HG03066 (cell line): Measurements from ENCODE around the gene TRUB2.
"Not testable (repeated sequence)": the region's sequence is repeated elsewhere in the genome, so short reads cannot be mapped to it uniquely, and the experiment has no call there.

ENCODE experiments used
- ATAC-seq: cut with Tn5 transposase; IDR thresholded peaks from one replicate; pipeline ENCODE4 v1.9.1; 2021; ENCODE audit warnings: low read depth; ENCODE audit not compliant: unreplicated experiment

TRUB2 gene

GRCh38 chr9:128304136-128304970 is 17.9 kb downstream of the TRUB2 start:
- no peak for ATAC-seq

DNA sequence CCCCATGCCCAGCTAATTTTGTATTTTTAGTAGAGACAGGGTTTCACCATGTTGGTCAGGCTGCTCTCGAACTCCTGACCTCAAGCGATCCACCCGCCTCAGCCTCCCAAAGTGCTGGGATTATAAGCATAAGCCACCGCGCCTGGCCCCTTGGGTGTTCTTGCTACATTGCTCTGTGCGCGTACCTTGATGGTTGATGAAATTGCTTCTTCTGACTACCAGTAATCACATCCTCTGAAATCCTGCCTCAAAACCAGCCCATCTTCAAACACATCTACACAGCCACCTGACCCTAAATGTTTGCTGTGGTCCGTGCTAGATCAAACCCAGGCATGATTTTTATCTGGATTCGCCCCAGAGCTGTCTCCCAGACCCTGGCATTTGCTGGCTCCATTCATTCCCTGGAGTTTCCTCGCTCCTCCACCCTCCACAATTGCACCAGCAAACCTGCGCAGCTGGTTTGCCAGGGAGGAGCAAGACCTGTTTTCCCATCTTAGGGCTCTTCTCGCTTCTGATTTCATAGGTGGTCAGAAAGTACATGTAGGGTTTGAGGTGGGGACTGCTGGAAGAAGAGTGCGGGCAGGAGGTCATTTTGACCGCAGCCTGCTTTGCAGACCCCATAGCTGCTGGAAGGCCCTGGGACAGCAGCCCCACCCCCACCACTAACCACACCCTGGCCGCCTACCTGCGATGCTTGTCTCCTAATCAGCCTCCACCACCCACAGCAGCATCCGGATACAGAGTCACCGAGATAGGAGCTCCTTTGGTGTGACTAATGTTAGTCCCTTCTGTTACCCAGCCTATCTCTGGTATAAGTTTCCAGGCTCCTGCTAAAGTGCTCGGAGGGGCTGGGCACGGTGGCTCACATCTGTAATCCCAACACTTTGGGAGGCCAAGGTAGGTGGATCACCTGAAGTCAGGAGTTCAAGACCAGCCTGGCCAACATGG is 23.4 kb downstream of the TRUB2 start:
- ATAC-seq: no peak

DNA sequence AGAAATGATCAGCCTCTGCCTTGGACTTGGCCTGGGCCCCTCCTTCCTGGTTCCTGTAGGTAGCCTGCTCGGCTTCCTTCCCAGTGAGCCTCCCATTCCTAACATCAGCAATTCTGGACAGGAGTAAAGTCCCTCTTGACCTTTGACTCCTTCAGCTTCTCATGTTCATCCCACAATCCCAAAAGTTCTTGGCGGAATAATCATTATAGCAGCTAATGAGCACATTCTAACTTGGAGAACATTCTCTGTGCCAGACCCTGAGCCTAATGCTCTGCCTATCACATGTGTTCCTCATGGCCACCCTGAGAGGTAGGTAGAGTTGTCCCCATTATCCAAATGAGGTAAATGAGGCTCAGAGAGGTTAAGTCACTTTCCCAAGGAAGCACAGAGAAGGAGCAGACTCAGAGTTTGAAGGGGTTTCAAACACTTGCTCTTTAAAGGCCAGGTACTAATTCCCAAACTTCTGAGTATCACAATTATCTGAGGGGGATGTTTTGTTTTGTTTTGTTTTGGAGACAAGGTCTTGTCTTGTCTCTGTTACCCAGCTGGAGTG is 24.9 kb downstream of the TRUB2 start:
- ATAC-seq: no peak

- ATAC-seq: no peak
Measured at GRCh38 chr9:128296340-128297220, 25.7 kb downstream of the TRUB2 start.

- ATAC-seq: no peak
Measured at GRCh38 chr9:128294142-128294541, 28.1 kb downstream of the TRUB2 start.

DNA sequence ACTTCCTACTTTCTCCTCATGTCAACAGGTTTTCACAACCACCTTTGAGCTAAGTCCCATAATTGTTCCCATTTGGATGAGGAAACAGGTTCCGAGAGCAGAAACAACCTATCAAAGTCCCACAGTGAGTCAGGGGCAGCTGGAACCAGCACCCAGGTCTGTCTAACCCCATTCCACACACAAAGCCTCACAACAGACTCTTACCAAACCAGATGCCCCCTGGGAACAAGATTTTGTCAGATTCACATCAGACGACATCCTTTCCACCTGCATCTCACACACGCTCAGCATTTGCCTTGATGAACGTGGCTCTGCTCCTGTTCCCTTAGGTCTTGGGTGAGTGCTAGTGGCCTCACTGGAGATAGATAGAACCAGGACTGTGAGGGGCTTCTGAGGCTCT is 29.2 kb downstream of the TRUB2 start:
- ATAC-seq: no peak

GRCh38 chr9:128292009-128292408 is 30.2 kb downstream of the TRUB2 start:
- no peak for ATAC-seq

DNA sequence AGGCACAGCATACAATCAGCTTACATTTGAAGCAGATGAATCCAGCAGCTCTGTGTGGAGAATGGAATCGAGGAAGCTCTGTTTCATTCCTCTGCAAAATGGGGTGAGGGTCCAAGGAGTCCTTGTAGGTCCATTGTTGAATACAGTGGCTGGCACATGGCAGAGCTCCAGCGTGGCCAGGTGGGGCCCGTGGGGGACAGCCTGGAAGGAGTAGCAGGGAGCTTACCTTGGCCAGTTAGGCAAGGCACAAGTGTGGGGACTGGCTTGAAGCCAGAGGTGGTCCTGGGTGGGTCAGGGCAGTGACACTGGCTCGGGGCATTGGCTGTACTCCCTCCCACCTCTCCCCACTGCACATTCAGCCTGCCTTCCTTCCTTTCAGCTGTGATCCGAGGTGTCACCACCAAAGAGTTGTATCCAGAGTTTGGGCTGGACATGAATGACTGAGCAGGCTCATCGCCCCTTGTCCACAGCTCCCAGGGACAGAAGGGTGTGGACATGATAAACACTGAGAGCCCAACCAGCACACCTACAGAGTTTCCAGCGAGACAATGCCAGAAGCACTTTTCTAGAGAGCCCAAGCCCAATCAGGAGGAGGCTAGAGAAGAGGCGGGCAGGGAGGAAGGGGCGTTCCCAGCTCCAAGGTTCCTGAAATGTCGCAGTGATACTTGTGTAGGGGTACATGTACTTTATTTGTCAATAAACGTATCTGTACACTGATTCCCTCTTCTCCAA is 33.8 kb downstream of the TRUB2 start:
- ATAC-seq: no peak

- ATAC-seq: no peak
Measured at GRCh38 chr9:128286440-128286839, 35.8 kb downstream of the TRUB2 start.

GRCh38 chr9:128285033-128285784 is 37.0 kb downstream of the TRUB2 start:
- no peak for ATAC-seq

DNA sequence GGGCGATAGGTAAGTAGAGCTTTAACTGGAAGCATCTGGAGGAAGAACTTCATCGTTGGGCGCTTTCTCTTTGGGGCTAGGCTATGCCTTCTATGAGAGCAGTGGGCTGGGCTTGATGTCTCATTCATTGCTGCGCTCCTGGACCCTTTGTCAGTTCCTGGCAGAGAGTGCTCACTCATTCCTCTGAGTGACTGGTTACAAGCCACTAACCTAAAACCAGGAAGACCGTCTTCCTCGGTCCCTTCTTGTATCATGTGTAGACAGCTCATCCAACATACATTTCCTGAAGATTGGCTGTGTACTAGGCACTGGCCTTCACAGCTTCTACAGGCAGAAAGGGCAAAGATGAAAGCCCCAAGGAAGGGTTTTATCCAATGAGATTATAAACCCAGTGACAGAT is 39.7 kb downstream of the TRUB2 start:
- ATAC-seq: no peak

DNA sequence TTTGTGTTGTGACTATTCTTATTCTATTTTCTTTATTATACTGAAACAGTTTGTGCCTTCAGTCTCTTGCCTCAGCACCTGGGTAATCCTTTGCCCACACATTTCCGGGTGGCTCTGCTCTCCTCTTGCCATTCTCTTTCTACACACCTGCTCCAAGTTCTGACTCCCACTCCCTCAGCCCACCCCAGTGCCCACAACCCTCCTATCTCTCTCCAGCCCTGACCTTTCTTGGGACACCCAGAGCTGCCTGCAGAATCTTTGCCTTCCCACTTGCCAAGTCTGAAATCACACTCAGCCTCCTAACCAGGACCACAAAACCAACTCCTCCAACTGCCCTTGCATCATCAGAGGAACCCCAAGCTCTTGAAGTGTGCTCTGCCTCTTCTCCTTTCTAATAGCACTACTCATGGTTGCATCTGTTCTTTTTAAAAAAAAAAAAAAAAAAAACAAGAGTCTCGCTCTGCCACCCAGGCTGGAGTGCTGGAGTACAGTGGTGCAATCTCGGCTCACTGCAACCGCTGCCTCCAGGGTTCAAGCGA is 42.1 kb downstream of the TRUB2 start:
- ATAC-seq: no peak

GRCh38 chr9:128279088-128280073 is 42.9 kb downstream of the TRUB2 start:
- not testable (repeated sequence) for ATAC-seq

DNA sequence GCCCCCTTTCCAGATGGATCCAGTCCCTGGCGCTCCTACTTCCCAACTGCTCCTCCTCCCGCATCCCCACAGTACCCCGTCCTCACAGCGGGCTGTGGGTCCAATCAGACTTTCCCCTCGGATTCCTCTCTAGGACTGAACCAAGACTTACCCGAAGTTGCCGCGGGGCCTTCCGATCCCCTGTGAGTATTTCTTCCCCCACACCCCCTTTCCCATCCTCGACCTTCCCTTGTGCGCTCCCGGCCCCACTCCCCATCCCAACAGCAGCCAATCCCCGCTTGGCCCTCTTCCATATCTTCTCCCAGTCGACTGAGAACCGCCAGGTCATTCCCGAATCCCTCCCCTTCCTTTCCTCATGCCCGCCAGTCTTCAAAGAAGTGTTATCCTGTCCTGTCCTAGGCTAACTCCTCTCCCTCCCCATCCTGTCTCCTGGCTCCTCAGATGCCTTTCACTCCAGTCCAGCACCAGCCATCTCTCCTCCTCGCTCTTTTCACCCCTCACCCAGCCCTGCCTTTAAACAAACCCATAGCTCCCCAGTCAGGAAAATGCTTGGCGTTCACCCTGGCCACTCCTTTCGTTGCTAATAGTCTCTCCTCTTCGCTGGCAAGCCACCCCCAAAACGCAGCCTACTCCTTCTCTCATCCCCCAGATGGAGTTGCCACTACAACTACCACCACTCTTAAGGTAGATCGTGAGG is 45.5 kb downstream of the TRUB2 start:
- ATAC-seq: no peak

DNA sequence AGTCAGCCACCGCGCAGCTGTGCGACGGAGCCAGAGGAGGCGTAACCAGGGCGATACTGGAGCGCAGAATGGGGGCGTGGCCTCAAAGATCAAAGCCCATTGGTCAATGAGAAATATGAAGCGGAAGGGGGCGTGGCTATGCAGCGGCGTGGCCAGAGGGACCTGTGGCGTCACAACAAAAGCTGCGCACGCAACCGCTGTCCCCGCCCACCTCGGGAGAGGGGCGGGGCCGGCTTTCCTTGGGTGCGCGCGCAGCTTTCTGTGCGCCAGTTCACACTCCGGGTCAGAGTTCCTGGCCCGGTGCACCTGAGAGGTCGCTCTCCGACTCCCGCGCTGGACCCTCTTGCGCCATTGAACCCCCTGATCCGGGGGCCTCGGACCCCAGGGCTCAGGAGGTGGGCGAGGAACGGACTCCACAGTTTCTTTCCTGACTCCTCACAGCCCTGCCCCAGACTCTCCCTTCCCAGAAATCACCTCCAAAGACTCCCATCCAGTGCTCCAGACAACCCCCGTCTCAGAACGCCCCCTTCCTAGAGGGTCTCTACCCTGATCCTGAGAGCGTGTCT is 46.2 kb downstream of the TRUB2 start, which contains the start of gene SWI5:
Gene SWI5 (plus strand): TSS at position 269 of the 566 bp plus-strand sequence.
- ATAC-seq: peak; percentile 91
